Astrocyte of the cerebellum (primary cell): ENCODE data around the gene ALDH3B2.
"Not testable (repeated sequence)": the region's sequence is repeated elsewhere in the genome, so short reads cannot be mapped to it uniquely, and the experiment has no call there.

Experiments used
- DNase-seq: peaks from one replicate; pipeline ENCODE4 v3.0.0-alpha.2; 2011; ENCODE audit warnings: low read depth
- H3K4me3 ChIP-seq: 2 replicates; pipeline ENCODE4 v1.5.1; 2011; ENCODE audit warnings: mild to moderate bottlenecking, low read depth, low read length, moderate library complexity
- CTCF ChIP-seq: IDR thresholded peaks from 2 replicates; pipeline ENCODE4 v1.5.1; 2012; ENCODE audit warnings: low read length, low read depth, moderate library complexity, mild to moderate bottlenecking; ENCODE audit errors: missing control alignments
- in situ Hi-C: cut with HindIII; loops from 2 replicates; pipeline ENCODE4 v1.10.0; 2017; ENCODE audit warnings: low sequenced_read_pairs

The ALDH3B2 gene

GRCh38 chr11:67664213-67664585, 10.2 kb downstream of the ALDH3B2 start:
- DNase-seq, result no peak
- no peak overlapping the region for H3K4me3 ChIP-seq
- in situ Hi-C loops, result no loop called here
- TF ChIP-seq CTCF, result no peak

- in situ Hi-C loops, result no loop called here
- no peak overlapping the region for H3K4me3 ChIP-seq
- no peak for TF ChIP-seq CTCF
- no peak for DNase-seq
These were observed 10.8 kb downstream of the ALDH3B2 start for GRCh38 chr11:67663532-67664212.

- TF ChIP-seq CTCF, result no peak
- H3K4me3 ChIP-seq, result no peak overlapping the region
- DNase-seq, result no peak
- in situ Hi-C loops, result no loop called here
These were observed 11.4 kb downstream of the ALDH3B2 start for GRCh38 chr11:67662835-67663531.

DNA sequence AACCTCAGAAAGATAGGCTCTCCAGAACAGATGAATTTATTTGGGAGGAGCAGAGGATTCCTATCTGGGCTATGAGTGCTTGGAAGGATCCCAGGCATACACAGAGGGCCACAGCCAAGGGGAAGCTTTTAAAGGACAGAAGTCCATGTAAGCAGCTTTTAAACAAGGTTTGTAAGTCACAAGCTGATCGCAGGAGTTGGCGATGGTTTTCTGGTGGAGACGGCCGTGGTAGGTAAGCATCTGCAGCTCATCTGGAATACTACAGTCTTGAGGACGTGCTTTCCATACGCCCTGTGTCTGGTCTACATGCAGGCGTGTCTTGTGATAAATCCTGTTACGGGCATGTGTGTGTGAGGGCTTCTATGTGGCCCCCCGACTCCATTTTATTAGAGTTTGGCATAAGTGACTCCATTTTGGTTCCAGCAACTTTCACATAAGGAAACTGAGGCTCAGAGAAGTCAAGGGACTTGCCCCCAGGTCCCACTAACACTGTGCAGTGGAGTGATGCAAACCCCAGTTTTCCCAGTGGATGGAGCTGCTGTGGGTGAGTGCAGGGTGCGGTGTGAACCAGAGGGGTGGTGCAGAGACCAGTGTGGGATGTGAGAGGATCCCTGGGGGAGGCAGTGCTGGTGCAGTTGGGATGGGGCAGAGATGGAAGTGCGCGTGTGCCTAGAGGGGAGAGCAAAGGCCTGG, 12.1 kb downstream of the ALDH3B2 start:
- H3K4me3 ChIP-seq, result no peak overlapping the region
- in situ Hi-C loops, result no loop called here
- no peak for TF ChIP-seq CTCF
- DNase-seq, result no peak

DNA sequence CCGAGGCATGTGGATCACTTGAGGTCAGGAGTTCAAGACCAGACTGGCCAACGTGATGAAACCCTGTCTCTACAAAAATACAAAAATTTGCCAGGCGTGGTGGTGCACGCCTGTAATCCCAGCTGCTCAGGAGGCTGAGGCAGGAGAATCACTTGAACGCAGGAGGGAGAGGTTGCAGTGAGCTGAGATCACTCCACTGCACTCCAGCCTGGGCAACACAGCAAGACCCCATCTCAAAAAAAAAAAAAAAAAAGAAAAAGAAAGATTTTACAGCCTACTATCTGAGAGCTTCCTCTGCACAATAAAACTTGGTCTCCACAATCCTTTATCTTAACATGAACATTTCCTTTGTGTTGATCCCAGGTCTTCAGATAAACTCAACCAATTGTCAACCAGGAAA, 13.7 kb downstream of the ALDH3B2 start:
- in situ Hi-C loops, DNase-seq, H3K4me3 ChIP-seq: not testable (repeated sequence)

GRCh38 chr11:67659651-67660165, 14.7 kb downstream of the ALDH3B2 start:
- H3K4me3 ChIP-seq, in situ Hi-C loops, DNase-seq: not testable (repeated sequence)

DNA sequence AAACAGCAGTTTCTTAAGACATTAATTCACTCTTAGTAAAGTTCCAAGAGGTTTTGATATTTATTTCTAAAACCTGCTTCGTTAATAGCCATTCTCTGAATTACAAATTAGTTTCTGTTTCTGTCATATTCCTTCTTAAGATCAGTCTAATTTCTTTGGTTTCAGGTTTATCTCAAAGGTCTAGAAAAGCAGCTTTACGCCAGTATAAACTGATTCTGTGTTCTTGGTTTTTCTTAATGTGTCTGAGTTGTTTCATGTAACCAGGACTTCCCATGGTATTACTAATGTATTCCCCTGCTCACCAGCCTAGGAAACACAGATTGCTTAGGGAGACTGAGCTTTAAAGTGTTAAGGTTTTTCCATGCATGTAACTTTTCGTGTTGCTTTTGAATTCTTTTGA, 17.1 kb downstream of the ALDH3B2 start:
- TF ChIP-seq CTCF, result no peak
- no peak overlapping the region for H3K4me3 ChIP-seq
- DNase-seq, result no peak
- in situ Hi-C loops, result no loop called here
